HG03175 (cell line): Measurements from ENCODE around the gene AGMO.

Source experiments
- ATAC-seq: cut with Tn5 transposase; IDR thresholded peaks from one replicate; pipeline ENCODE4 v1.9.1; 2021; ENCODE audit warnings: mild to moderate bottlenecking, moderate library complexity; ENCODE audit not compliant: unreplicated experiment

Gene AGMO

DNA sequence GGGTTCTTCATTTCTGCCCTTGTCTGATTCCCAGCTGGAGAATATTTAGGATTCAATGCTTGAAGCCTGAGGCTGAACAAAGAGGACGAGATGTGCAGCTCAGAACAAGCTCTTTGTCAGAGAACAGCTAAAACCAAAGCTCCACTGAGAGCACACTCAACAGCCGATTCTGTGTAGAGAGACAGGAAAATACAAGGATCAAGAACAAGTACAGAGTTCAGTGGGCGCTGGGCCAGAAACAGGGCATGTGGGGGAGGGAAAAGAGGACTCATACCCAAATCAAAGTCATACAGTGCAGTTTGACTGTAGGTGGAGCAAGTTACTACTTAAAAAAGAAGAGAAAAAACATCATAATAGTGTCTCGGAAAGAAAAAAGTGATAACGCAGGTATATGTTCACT, at the start of gene AGMO:
Gene AGMO, minus strand, starts transcription at position 181 of the 400 bp plus-strand sequence.
- no peak for ATAC-seq

DNA sequence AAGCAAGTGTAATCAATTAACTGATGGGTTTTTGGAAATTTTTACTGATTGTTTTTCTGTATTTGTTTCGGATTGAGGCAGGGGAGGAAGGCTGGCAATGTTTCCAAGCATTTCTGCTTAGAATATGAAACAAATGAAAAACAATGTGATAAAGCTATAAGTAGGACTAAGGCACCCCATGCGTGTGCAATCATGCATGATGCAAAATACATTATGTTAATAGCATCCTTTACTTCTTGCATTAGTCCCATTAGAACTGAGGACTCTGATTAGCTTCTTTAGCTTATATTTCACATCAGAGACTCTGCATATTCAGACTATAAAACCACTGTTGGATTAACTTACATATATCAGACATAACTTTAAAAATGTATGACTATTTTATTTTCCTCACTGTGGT, 48.7 kb upstream of the AGMO start:
- ATAC-seq, result no peak

GRCh38 chr7:15609287-15609686, 47.5 kb upstream of the AGMO start:
- ATAC-seq, result no peak

DNA sequence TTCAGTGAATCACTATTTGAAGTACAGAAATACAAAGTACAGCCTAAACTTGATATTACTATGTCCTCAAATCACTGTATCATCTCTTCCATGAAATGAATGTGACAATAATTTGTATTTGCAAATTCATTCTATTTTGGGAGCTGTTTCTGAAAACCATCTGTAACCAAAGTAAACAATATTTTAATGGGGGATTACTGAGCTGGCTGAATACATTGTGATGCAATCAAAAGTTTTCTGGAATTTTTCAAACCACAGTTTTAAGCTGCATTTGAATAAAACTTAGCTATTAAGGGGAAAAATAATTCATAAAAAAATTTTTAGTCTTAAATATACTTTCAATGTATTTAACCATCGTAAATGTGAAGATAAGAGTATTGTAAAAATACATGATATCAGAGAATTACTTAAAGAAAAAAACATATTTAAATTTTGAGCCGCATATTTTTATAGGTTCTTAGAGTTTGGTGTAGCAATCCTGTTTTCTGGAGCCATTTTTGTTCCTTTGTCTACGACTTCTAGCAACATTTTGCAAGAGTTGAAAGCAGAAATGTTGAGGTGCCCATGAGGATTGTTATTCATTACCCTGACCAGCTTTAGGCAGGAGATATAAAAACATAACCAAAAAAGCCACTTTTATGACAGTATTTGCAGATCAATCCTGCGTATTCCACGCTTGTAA, 45.9 kb upstream of the AGMO start:
- no peak for ATAC-seq

DNA sequence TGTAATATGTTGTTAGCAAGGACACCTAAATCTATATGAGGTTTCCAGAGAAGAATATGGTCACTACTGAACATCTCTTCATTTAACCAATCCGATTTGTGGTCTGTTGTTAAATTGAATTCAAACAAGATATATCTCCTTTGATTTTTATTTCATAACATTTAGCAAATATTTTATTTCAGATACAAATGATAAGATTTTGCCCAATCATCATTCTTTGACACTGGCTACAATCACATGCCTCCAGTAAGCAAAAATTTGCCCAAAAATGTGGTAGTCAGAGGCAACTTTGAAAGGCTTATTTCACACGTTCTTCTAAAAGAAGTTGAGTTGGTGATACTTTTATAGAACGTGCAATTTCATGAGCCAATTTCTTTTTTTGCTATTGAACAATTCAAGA, 44.7 kb upstream of the AGMO start:
- no peak for ATAC-seq

DNA sequence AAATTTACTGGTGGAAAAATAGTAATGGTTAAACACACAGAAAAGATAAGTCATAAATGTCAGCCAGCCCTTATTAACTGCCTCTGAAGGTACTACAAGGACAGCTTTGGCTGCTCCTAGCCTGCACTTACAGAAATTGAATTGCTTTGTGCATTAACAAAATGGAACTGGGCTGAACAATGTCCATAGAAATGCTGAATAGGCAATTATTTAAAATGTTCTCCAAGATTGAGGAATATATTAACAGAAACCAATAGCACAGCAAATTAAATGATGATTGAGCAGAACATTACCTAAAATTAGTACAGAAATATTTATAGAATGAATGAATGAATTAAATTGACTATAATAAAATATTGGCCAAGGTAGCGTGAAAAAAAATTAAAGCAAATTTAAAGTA, 42.4 kb upstream of the AGMO start:
- ATAC-seq, result no peak

DNA sequence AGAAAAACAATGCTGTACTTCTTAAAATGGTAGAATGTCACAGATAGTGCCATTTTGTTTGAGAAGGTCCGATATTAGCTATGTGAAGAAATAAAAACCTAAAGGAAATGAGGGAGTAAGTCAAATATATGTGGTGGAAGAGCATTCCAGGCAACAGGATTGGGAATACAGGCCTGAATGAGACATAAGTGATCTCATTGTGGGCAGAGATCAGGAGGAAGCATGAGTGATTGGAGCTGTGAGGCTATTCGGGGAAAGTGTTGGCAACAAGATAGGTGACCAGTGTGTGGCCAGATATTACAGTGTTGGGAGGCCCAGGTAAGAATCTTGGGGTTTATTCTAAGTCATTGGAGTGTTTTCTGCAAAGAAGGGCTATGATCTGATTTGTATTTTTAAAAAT, 41.3 kb upstream of the AGMO start:
- ATAC-seq, result no peak

DNA sequence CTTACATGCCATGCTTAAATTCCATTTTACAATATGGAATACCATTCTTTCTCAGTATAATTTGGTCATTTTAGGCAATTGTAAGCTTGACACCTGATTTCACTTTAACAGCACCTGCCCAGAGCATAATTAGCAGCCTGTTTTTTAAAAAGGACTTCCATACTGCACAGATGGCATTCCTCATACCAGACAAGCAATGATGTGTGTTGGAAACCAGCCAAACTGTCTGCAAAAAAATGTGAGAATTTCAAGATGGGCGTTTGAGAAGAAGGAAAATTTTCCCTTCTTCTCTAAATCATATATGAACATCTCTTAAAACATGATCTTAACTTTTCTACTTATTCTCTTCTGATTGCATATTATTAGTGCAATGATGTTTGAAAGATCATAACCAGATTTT, 40.4 kb upstream of the AGMO start:
- ATAC-seq, result no peak

DNA sequence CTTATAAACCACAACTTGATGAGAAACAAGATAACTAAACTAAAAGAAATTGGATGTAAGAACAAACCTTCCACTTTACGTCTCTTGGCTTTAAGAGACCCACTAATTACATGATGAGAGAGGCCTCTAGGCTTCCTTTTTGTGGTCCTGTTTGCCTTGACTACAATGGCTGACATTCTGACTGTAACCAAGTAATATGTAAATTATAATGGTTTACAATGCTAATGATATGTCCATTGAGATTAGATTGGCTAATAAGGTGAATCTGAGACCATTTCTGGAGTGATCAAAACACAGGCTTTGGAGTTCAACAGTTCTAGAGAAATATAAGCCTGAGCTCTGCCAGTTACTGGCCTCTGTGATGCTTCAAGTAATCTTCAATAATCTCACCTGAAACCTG, 39.4 kb upstream of the AGMO start:
- no peak for ATAC-seq

GRCh38 chr7:15600298-15600697, 38.5 kb upstream of the AGMO start:
- no peak for ATAC-seq

- ATAC-seq, result no peak
Measured at GRCh38 chr7:15594461-15594860, 32.6 kb upstream of the AGMO start.

GRCh38 chr7:15593382-15593781, 31.6 kb upstream of the AGMO start:
- ATAC-seq, result no peak

GRCh38 chr7:15586266-15586665, 24.5 kb upstream of the AGMO start:
- ATAC-seq, result no peak

GRCh38 chr7:15584575-15584974, 22.8 kb upstream of the AGMO start:
- no peak for ATAC-seq

DNA sequence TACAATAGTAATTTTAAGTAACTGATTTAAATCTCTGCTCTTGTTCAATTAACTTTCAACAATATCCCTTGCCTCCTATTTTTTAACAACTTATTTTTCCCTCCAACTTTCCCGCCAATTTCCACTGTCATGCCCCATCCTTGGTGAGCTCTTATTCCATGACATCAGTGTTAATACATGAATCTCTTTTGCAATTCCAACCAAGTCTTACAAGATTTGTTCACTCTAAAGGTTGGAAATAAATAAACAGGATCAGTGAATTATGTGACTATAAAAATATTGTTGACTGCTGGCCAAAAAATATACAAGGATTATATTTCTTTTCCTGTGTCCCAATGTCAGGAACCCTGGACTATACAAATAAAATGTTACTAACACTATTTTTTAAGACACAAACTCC, 21.0 kb upstream of the AGMO start:
- no peak for ATAC-seq

- ATAC-seq, result no peak
Measured at GRCh38 chr7:15581352-15581951, 19.6 kb upstream of the AGMO start.

DNA sequence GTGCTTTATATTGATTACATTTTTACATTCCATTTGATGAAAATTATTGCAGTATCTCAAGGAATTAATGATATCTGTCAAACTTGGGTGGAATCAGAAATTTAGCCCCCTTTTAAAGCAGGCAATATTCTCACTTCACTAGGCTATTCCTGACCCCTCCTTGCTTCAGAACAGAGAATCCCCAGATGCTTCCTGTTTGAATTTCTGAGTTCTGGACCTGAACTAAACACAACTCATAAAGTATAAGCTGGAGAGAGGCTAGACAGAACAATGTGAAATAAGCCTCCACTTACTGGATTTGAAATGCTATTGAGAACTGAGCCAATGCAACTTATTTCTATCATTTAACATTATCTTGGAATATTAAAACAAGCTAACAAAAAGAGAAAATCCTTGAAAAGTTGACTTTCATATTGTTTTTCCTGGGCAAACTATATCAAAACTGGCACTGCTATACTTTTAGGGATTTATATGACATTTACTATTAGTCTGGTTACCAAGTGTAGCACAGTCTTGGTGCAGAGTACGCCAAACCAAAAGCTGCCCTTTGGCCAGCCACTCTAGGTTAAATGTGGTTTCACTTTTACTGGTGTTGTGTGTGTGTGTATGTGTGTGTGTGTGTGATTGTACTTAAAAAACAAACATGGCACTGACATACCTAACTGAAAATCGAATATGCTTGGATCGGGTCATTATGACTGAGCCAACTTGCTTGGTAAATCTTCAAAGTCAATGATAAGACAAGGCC, 19.0 kb upstream of the AGMO start:
- no peak for ATAC-seq

- no peak for ATAC-seq
Measured at GRCh38 chr7:15577600-15577999, 15.8 kb upstream of the AGMO start.

- no peak for ATAC-seq
Measured at GRCh38 chr7:15571301-15571878, 9.6 kb upstream of the AGMO start.

GRCh38 chr7:15567652-15568051, 5.8 kb upstream of the AGMO start:
- ATAC-seq, result no peak

- no peak for ATAC-seq
Measured at GRCh38 chr7:15567036-15567435, 5.2 kb upstream of the AGMO start.

- ATAC-seq, result no peak
Measured at GRCh38 chr7:15566476-15566875, 4.7 kb upstream of the AGMO start.
